WTC11 (cell line): ENCODE measurements around the gene ZNF598.

Source experiments
- GRHL2 ChIP-seq: fragments of 250-450 bp; sonication (Bioruptor Pico); IDR thresholded peaks from 2 replicates; pipeline ENCODE4 v1.8.0; 2022; ENCODE audit warnings: mild to moderate bottlenecking, moderate library complexity; ENCODE audit not compliant: insufficient replicate concordance, severe bottlenecking
- HMGXB4 ChIP-seq: sonication (generic); formaldehyde crosslinking; IDR thresholded peaks from 2 replicates; pipeline ENCODE4 v1.8.1; 2023; ENCODE audit warnings: mild to moderate bottlenecking, moderate library complexity, missing genetic modification reagents
- IRF2 ChIP-seq: sonication (generic); formaldehyde crosslinking; IDR thresholded peaks from 2 replicates; pipeline ENCODE4 v1.8.0; 2022; ENCODE audit warnings: low read depth, missing genetic modification reagents, borderline replicate concordance
- MAX ChIP-seq: sonication (generic); formaldehyde crosslinking; IDR thresholded peaks from 2 replicates; pipeline ENCODE4 v1.8.0; 2022; ENCODE audit warnings: mild to moderate bottlenecking, missing genetic modification reagents
- NFE2L1 ChIP-seq: sonication (generic); formaldehyde crosslinking; IDR thresholded peaks from 2 replicates; pipeline ENCODE4 v1.8.1; 2023; ENCODE audit warnings: missing genetic modification reagents
- SP1 ChIP-seq: sonication (generic); formaldehyde crosslinking; conservative IDR thresholded peaks from 2 replicates; pipeline ENCODE4 v1.8.1; 2022; ENCODE audit warnings: missing genetic modification reagents
- TCF7 ChIP-seq: sonication (generic); formaldehyde crosslinking; IDR thresholded peaks from 2 replicates; pipeline ENCODE4 v1.8.0; 2022; ENCODE audit warnings: mild to moderate bottlenecking, low read depth, missing genetic modification reagents, moderate library complexity
- USF1 ChIP-seq: sonication (generic); formaldehyde crosslinking; IDR thresholded peaks from 2 replicates; pipeline ENCODE4 v1.8.0; 2022; ENCODE audit warnings: mild to moderate bottlenecking, missing genetic modification reagents
- ZNF263 ChIP-seq: sonication (generic); formaldehyde crosslinking; IDR thresholded peaks from 2 replicates; pipeline ENCODE4 v1.8.1; 2022; ENCODE audit warnings: low read depth, mild to moderate bottlenecking, moderate library complexity, missing genetic modification reagents
- TF ChIP-seq, protein P1 (sequence below): fragments of 200-600 bp; IDR thresholded peaks from 2 replicates; pipeline ENCODE4 v1.8.0; 2022; ENCODE audit warnings: antibody characterized with exemption
- TF ChIP-seq, protein P2 (sequence below): sonication (generic); formaldehyde crosslinking; IDR thresholded peaks from 2 replicates; pipeline ENCODE4 v1.8.1; 2022; ENCODE audit warnings: low read depth, missing genetic modification reagents, borderline replicate concordance

DNA sequence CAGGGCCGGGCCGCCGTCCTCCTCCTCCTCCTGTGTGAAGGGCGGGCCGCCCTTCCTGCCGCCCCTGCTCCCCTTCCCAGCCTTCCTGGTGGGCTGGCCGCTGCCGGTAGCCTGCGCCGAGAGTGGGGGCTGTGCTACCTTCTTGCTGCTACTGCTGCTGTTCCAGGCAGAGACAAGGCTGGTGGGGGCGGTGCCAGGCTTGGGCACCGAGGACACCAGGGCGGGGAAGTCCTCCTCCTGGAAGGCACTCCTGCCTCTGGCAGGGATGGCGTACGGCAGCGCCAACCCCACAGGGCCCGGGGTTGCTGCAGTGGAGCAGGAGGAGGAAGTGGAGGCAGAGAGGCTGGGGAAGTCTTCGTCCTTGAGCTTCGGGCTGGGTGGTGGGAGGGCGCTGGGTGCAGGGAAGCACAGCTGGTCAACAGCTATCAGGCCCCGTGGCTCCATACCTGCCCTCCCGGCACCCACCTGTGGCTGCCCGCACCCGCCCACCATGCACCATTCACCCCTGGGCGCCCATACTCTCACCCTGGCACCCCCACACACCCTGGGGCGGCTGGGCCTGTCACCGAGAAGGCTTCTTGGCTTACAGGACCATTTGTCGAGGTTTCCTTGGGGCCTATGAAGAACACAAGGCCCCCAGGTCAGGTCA, 9.6 kb downstream of the ZNF598 start:
- TF ChIP-seq, protein P1, sequence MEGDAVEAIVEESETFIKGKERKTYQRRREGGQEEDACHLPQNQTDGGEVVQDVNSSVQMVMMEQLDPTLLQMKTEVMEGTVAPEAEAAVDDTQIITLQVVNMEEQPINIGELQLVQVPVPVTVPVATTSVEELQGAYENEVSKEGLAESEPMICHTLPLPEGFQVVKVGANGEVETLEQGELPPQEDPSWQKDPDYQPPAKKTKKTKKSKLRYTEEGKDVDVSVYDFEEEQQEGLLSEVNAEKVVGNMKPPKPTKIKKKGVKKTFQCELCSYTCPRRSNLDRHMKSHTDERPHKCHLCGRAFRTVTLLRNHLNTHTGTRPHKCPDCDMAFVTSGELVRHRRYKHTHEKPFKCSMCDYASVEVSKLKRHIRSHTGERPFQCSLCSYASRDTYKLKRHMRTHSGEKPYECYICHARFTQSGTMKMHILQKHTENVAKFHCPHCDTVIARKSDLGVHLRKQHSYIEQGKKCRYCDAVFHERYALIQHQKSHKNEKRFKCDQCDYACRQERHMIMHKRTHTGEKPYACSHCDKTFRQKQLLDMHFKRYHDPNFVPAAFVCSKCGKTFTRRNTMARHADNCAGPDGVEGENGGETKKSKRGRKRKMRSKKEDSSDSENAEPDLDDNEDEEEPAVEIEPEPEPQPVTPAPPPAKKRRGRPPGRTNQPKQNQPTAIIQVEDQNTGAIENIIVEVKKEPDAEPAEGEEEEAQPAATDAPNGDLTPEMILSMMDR, result no peak
- TF ChIP-seq USF1 (CRISPR knock-in tag) (no peak), SP1 (CRISPR knock-in tag) (no peak), ZNF263 (no peak), TCF7 (CRISPR knock-in tag) (no peak), GRHL2 (CRISPR knock-in tag) (no peak), HMGXB4 (CRISPR knock-in tag) (no peak), MAX (CRISPR knock-in tag) (no peak), IRF2 (CRISPR knock-in tag) (no peak), NFE2L1 (no peak)
- TF ChIP-seq, protein P2, sequence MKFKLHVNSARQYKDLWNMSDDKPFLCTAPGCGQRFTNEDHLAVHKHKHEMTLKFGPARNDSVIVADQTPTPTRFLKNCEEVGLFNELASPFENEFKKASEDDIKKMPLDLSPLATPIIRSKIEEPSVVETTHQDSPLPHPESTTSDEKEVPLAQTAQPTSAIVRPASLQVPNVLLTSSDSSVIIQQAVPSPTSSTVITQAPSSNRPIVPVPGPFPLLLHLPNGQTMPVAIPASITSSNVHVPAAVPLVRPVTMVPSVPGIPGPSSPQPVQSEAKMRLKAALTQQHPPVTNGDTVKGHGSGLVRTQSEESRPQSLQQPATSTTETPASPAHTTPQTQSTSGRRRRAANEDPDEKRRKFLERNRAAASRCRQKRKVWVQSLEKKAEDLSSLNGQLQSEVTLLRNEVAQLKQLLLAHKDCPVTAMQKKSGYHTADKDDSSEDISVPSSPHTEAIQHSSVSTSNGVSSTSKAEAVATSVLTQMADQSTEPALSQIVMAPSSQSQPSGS, result no peak
